ENCODE results near the gene SLC10A3.

SLC10A3 gene

GRCh38 chrX:154483325-154483724 lies 7.1 kb downstream of the SLC10A3 start:
- DNase-seq (ENCODE audit: low spot score) = no peak

DNA sequence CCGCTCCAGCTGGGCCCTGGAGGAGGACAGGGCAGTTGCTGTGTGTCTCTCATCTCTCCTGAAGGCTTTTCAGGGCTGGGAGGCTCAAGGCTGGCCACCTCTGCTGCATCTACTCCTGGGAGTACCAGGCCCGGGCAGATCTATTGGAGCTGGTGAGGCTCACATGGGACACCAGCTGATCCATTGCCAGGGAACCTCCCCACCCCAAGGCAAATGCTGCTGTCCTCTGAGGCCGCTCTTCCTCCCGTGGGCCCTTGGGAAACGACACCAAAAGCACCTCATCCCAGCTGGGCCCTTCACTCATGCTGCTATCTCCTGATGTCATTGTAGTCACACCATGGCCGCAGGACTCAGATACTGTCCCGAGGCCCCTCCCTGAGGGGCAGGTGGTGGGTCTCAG lies 7.6 kb downstream of the SLC10A3 start:
- DNase-seq (ENCODE audit: low spot score) = no peak

GRCh38 chrX:154481911-154482601 lies 8.4 kb downstream of the SLC10A3 start:
- DNase-seq (ENCODE audit: low spot score) = no peak

DNA sequence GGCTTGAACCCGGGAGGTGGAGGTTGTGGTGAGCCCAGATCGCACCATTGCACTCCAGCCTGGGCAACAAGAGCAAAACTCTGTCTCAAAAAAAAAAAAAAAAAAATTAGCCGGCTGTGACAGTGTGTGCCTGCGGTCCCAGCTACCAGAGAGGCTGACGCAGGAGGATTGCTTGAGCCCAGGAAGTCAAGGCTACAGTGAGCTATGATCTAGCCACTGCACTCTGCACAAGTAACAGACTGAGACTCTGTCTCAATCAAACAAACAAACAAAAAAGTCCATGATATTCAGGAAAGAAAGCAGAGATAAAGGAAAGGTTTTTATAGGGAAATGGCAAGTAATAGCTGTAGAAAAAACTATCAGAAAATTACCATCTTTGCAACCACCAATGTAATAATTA lies 9.2 kb downstream of the SLC10A3 start:
- no peak for DNase-seq (ENCODE audit: low spot score)

GRCh38 chrX:154478728-154479622 lies 11.5 kb downstream of the SLC10A3 start, which contains the start of gene LAGE3:
Gene LAGE3 (minus strand): TSS chrX:154479281. CDS start chrX:154478915, 366 bp downstream.
- peak; percentile 78 for DNase-seq (ENCODE audit: low spot score)

DNA sequence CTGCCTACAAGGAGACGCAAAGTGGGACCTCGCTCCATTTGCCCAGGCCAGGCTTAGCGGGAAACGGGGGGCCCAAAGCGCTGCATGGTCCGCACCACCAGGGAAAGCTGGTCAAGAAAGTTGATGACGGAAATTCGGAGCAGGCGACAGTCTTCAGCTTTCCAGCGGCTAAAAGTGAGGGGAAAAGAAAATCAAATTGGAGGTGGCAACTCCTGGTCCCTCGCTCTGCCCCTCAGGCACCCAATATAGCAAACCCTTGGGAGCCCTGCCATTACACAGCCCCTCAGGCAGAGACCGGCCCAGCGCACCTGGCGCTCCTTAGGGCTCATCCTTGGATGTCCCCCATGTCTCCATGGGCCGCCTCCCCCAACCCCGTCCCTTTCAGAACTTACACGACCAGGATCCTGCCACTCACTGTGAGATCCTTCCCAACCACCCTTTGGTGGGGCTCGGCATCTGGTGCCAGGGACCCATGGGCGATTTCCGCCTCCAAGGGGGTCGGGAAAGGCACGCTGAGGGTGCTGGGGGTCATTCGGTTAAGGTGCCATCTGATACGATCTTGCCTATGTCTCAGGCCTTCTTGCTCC lies 12.4 kb downstream of the SLC10A3 start:
- no peak for DNase-seq (ENCODE audit: low spot score)

DNA sequence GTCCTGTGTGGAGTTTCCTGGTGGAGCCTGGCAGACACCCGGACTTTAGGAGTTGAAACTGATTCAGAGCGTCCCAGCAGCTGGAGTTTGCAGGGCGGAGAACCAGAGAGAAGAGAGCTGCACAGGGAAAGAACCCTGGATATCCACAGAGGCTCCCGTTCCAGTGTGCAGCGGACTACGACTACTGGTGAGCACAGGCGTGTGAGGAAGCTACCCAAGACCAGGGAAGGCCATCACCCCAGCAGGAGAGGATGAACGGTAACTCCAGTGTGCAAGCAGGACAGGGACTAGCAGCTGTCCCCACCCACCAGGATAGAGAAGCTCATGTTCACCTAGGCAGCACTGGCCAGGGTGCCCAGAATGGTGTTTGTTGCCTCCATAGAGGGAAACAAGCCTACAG lies 13.6 kb downstream of the SLC10A3 start:
- no peak for DNase-seq (ENCODE audit: low spot score)

GRCh38 chrX:154473683-154474082 lies 16.7 kb downstream of the SLC10A3 start:
- no peak for DNase-seq (ENCODE audit: low spot score)

GRCh38 chrX:154472685-154473632 lies 17.5 kb downstream of the SLC10A3 start:
- no peak for DNase-seq (ENCODE audit: low spot score)

DNA sequence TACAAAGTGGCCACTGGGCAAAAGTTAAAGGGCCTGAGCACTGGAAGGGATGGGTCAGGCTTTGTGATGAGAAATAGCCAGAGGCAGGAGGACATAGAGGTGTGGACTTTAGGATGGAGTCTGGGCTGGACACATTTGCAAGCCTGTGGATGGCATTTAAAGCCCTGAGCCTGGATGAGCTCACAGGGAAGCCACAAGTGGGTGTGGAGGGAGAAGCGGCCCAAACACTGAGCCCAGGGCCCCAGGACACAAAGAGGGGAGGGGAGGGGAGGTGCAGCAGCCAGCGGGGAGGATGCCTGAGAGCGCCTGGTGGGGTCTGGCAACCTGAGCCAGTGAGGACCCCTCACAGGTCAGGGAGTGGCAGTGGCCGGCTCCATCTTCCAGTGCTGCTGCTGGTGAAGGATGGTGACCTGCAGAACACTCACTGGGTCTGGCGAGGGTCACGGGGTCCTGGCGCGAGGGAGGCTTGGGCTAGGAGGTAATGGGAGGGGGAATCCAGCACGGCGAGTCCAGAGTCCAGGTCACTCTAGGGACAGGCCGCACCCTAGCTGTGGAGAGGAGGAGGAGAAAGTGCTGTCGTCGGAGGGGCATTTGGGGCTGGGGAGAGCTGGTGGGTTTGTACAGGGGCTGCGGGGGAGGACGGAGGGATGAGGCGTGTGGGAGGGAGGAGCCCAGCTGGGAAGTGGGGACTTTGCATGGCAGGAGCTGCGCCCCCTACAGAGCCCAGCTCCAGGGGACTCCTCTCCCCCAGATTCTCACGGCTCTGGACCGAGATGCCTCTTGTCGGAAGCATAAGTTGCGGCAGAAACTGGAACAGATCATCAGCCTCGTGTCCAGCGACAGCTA lies 18.4 kb downstream of the SLC10A3 start:
- no peak for DNase-seq (ENCODE audit: low spot score)

GRCh38 chrX:154470914-154471568 lies 19.4 kb downstream of the SLC10A3 start:
- DNase-seq (ENCODE audit: low spot score) = no peak

GRCh38 chrX:154470434-154470833 lies 20.0 kb downstream of the SLC10A3 start:
- DNase-seq (ENCODE audit: low spot score) = no peak

- no peak for DNase-seq (ENCODE audit: low spot score)
Observed at GRCh38 chrX:154469880-154470279, 20.5 kb downstream of the SLC10A3 start.

DNA sequence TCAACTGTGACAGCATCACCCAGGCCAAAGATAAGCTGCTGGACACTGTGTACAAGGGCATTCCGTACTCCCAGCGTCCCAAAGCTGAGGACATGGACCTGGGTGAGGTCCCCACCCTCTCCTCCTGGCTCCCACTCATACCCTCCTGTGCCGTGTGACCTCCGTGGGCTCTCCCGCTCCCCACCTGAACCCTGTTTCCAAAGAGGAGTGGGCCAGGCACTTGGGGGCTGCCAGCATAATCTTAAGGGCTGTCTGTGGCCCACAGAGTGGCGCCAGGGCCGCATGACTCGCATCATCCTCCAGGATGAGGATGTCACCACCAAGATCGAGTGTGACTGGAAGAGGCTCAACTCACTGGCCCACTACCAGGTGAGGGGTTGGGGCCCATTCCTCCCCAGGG lies 21.3 kb downstream of the SLC10A3 start:
- DNase-seq (ENCODE audit: low spot score) = no peak

DNA sequence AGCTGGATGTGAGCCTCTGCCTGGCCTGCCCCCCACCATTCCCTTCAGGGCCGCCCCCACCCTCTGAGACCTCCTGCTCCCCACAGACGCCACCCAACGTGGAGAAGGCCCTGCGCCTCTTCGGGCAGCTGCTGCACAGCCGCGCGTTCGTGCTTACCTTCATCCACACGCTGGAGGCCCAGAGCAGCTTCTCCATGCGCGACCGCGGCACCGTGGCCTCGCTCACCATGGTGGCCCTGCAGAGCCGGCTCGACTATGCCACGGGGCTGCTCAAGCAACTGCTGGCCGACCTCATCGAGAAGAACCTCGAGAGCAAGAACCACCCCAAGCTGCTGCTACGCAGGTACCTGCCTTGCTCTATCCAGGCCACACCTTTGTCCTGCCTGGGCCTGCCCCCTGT lies 22.2 kb downstream of the SLC10A3 start:
- no peak for DNase-seq (ENCODE audit: low spot score)

DNA sequence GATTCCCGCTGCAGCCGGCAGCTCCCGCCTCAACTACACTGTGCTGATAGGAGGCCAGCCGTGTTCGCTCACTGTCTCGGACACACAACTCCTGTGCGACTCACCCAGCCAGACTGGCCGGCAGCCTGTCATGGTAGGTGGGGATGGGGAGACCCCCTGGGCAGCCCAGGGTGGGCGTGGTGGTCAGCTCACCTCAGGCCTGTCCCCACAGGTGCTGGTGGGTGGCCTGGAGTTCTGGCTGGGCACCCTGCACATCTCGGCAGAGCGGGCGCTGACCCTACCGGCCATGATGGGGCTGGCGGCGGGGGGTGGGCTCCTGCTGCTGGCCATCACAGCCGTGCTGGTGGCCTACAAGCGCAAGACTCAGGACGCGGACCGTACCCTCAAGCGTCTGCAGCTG lies 22.9 kb downstream of the SLC10A3 start:
- DNase-seq (ENCODE audit: low spot score) = no peak

DNA sequence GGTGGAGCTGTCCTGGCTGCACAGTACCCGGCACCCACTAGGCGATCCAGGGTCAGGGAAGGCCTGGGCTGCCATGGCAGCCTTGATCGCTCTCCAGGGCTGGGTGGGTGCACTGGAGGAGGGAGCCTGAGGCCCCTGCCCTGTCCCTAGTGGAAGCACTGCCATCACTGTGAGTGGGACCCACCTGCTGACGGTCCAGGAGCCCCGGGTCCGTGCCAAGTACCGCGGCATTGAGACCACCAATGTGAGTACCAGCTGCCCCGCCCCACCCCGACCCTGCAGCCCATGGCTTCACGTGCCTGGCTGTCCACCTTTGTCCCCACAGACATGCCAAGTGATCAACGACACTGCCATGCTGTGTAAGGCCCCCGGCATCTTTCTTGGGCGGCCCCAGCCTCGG lies 23.5 kb downstream of the SLC10A3 start:
- no peak for DNase-seq (ENCODE audit: low spot score)

- DNase-seq (ENCODE audit: low spot score) = no peak
Observed at GRCh38 chrX:154466036-154466435, 24.4 kb downstream of the SLC10A3 start.

DNA sequence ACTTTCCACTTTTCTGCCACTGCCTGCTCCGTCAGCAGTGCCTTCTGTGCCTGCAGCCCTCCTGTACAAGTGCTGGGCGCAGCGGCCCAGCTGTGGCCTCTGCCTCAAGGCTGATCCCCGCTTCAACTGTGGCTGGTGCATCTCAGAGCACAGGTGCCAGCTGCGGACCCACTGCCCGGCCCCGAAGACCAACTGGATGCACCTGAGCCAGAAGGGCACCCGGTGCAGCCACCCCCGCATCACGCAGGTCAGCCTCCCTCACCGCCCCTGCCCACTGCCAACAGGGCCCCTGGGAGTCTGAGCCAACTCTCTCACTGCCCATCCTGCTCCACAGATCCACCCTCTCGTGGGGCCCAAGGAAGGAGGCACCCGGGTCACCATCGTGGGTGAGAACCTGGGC lies 24.8 kb downstream of the SLC10A3 start:
- DNase-seq (ENCODE audit: low spot score) = no peak

- DNase-seq (ENCODE audit: low spot score) = no peak
Observed at GRCh38 chrX:154464806-154465365, 25.5 kb downstream of the SLC10A3 start.

All from pons (tissue), 1 donor.